GM12878 (cell line): ENCODE results near the gene CAPZB. TPM values are rescaled to one million over a fixed set of nuclear protein-coding genes. Genes with fewer than 3 reads are reported as not detected.

ENCODE experiments used
- ATAC-seq: fragments of 200-7000 bp; cut with Tn5 transposase; 3 replicates; pipeline ENCODE4 v1.9.1; 2020; ENCODE audit warnings: mild to moderate bottlenecking, moderate library complexity
- BruUV-seq: library from RNA; stranded (reverse); fragments of 400-500 nt; replicated peaks from 2 replicates; lab custom pipeline; 2021; lab: Mats Ljungman, UMichigan
- CTCF ChIA-PET: fragments of 300-600 bp; sonication (Branson Sonifier 250); formaldehyde crosslinking; extraction: SDS; loops from one replicate; lab custom pipeline; 2021; ENCODE audit warnings: inconsistent platforms; lab: Yijun Ruan, JAX
- POLR2A ChIA-PET: fragments of 350-600 bp; formaldehyde crosslinking; extraction: SDS; loops from one replicate; lab custom pipeline; 2021; ENCODE audit warnings: inconsistent platforms; lab: Charles Lee
- RAD21 ChIA-PET: fragments of 300-600 bp; sonication (Branson Sonifier 250); formaldehyde crosslinking; loops from one replicate; lab custom pipeline; 2023; ENCODE audit warnings: antibody characterized with exemption; ENCODE audit not compliant: unreplicated experiment; lab: Charles Lee
- SMC1A ChIA-PET: fragments of 300-600 bp; sonication (Branson Sonifier 250); formaldehyde crosslinking; loops from one replicate; lab custom pipeline; 2023; ENCODE audit not compliant: unreplicated experiment, uncharacterized antibody; lab: Charles Lee
- DNase-seq: peaks from one replicate; pipeline ENCODE4 v3.0.0-alpha.2; 2011; ENCODE audit warnings: low read depth, low spot score
- FAIRE-seq: peaks from 3 replicates; lab custom pipeline; 2011; peaks lifted over from hg19 to GRCh38; lab: Jason Lieb, UNC
- H2AFZ ChIP-seq: 2 replicates; pipeline ENCODE4 v1.6.0; 2011; ENCODE audit warnings: low read depth, low read length, control low read depth; ENCODE audit not compliant: control insufficient read depth
- H3K27ac ChIP-seq: 2 replicates; pipeline ENCODE4 v1.5.1; 2011; ENCODE audit warnings: control low read depth; ENCODE audit not compliant: control insufficient read depth, insufficient read depth
- H3K27me3 ChIP-seq, 2 experiments: replicated peaks in 1 of 2; 2 replicates each; pipeline versions ENCODE4 v1.6.0 to v1.6.1; 2011; ENCODE audit warnings: low read length in 1 of 2; ENCODE audit not compliant: control insufficient read depth in 2 of 2, insufficient read depth in 2 of 2
- H3K36me3 ChIP-seq, 2 experiments: 2 replicates each; pipeline ENCODE4 v1.5.1; 2011; ENCODE audit warnings: low read length in 1 of 2; ENCODE audit not compliant: control insufficient read depth in 2 of 2, insufficient read depth in 2 of 2
- H3K4me1 ChIP-seq: 2 replicates; pipeline ENCODE4 v1.6.1; 2011; ENCODE audit warnings: mild to moderate bottlenecking, low read length, moderate library complexity, mixed read lengths; ENCODE audit not compliant: control insufficient read depth, insufficient read depth
- H3K4me2 ChIP-seq: 2 replicates; pipeline ENCODE4 v1.6.0; 2011; ENCODE audit warnings: control low read depth; ENCODE audit not compliant: control insufficient read depth, insufficient read depth
- H3K4me3 ChIP-seq: fragments of 200-600 bp; sonication (generic); 2 replicates; pipeline ENCODE4 v1.5.1; 2016
- H3K79me2 ChIP-seq: 2 replicates; pipeline ENCODE4 v1.6.0; 2011; ENCODE audit warnings: low read length; ENCODE audit not compliant: control insufficient read depth, insufficient read depth
- H3K9ac ChIP-seq: 2 replicates; pipeline ENCODE4 v1.8.0; 2011; ENCODE audit warnings: low read length, control low read depth, mixed read lengths; ENCODE audit not compliant: control insufficient read depth, insufficient read depth
- H3K9me3 ChIP-seq: replicated peaks from 3 replicates; pipeline ENCODE4 v1.5.1; 2011; ENCODE audit warnings: mild to moderate bottlenecking, low read length; ENCODE audit not compliant: control insufficient read depth, insufficient read depth
- H4K20me1 ChIP-seq: 2 replicates; pipeline ENCODE4 v1.6.0; 2011; ENCODE audit not compliant: control insufficient read depth, insufficient read depth
- CBX5 ChIP-seq: sonication (generic); IDR thresholded peaks from 2 replicates; pipeline ENCODE4 v1.6.1; 2016; ENCODE audit warnings: low read depth, moderate library complexity, mild to moderate bottlenecking, inconsistent platforms
- NFYB ChIP-seq: IDR thresholded peaks from 2 replicates; pipeline ENCODE4 v1.6.1; 2011; ENCODE audit warnings: low read depth, mild to moderate bottlenecking, low read length, improper control_type of control experiment, moderate library complexity; ENCODE audit not compliant: insufficient read depth
- WGBS: methylation state at CpG from one replicate; pipeline ENCODE4 v1.1.6; 2016; ENCODE audit warnings: low lambda C conversion rate; ENCODE audit not compliant: insufficient replicate concordance, insufficient coverage; ENCODE audit errors: missing lambda C conversion rate; 5-methylcytosine and 5-hydroxymethylcytosine counted together
- in situ Hi-C: fragments of 300-500 bp; cut with MboI; formaldehyde crosslinking; loops from 9 replicates; pipeline ENCODE4 v1.14.3; 2018; ENCODE audit warnings: mixed read lengths
- intact Hi-C: fragments of 100-400 bp; cut with micrococcal nuclease; formaldehyde crosslinking; loops from one replicate; pipeline ENCODE4 v1.14.2; 2022; ENCODE audit not compliant: unreplicated experiment
- polyA plus RNA-seq, 11 experiments: library from polyadenylated mRNA; depleted of rRNA in 4 of 11; unstranded in 6 of 11; stranded (reverse) in 5 of 11; fragments of >200 nt; fragmentation: Nextera tagmentation in 4 of 11; fragmentation: Illumina TruSeq in 1 of 11; extraction: Ambion mirVana in 4 of 11; extraction: Trizol in 1 of 11; gene quantifications; 1 replicate in 1 of 11; 2 replicates in 10 of 11; pipeline versions ENCODE4 v1.2.1 to v1.2.3, GENCODE V29; 2011 to 2016; ENCODE audit warnings: inconsistent platforms in 2 of 11, missing spikeins in 2 of 11, low read depth in 1 of 11
- total RNA-seq, 4 experiments: library from RNA; depleted of rRNA in 3 of 4; stranded (reverse); fragments of >200 nt in 3 of 4; fragmentation: Illumina TruSeq in 1 of 4; extraction: Trizol in 1 of 4; gene quantifications; 2 replicates each; pipeline versions ENCODE4 v1.2.1 to v1.2.3, GENCODE V29; 2013 to 2021
- TF ChIP-seq, protein P1 (sequence below): fragments of 450-650 bp; IDR thresholded peaks from 2 replicates; pipeline ENCODE4 v1.6.1; 2018; ENCODE audit warnings: borderline replicate concordance, mild to moderate bottlenecking; ENCODE audit not compliant: partially characterized antibody

CAPZB gene
- total and polyA plus RNA-seq, 10 of the 15 experiments (the other 5 are each of a cell fraction or from before 2014, with no cell fraction given) = 104 to 454 (median 213) TPM

DNA sequence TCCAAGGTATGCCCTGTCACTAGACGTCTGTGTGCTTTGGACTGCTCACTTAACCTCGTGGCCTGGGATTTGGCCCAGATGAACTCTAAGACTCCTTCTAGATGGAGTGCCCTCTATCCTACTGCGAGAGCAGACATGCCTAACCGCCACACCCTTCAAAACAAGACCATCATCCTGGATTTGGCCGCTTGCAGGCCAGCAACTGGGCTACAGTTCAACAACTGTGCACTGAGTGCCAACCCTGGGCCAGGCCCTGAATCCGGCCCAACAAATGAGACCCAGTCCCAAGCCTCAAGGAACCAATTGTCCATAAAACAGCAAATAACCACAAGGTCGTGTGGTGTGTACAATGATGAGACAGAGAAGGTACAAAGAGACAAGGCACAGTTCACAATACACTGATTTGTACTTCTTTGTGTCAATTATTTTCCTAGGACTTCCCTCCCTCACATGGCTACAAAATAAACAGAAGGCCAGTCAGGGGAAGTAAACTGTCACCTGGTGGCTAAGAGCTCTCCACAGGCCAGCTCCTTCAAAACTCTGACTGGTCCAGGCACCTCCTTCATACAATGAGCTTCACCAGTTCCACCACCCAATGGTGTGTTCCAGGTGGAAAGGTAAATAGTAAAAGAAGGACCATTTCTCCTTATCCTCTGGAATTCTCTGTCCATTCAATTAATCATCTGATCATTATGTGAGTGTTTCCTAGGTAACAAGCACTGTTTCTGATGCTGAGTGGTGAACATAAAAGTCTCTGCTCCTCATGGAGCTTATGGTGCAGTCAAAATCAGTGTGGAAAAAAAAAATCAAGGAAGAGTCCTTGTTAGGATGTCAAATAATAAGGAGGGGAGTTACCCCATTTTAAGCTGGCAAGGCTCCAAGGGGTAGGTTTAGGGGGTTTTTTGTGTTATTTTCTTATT lies 60.4 kb downstream of the CAPZB start:
- ATAC-seq (no peak), DNase-seq (no peak)
- CTCF ChIA-PET = interaction anchor here (0.7 kb wide), 2 partner anchors 150 to 157 kb away, joined by 3 read pairs; no protein-coding TSS in a partner anchor
- peaks cover 4 to 12% of the 10 kb centered on the region in 2 experiments; a peak in 3 of 4 replicates for H3K36me3 ChIP-seq
- BruUV-seq = no TSS peak
- TF ChIP-seq CBX5 (no peak), NFYB (no peak)
- TF ChIP-seq, protein P1, sequence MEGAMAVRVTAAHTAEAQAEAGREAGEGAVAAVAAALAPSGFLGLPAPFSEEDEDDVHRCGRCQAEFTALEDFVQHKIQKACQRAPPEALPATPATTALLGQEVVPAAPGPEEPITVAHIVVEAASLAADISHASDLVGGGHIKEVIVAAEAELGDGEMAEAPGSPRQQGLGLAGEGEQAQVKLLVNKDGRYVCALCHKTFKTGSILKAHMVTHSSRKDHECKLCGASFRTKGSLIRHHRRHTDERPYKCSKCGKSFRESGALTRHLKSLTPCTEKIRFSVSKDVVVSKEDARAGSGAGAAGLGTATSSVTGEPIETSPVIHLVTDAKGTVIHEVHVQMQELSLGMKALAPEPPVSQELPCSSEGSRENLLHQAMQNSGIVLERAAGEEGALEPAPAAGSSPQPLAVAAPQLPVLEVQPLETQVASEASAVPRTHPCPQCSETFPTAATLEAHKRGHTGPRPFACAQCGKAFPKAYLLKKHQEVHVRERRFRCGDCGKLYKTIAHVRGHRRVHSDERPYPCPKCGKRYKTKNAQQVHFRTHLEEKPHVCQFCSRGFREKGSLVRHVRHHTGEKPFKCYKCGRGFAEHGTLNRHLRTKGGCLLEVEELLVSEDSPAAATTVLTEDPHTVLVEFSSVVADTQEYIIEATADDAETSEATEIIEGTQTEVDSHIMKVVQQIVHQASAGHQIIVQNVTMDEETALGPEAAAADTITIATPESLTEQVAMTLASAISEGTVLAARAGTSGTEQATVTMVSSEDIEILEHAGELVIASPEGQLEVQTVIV = no peak
- TF ChIP-seq, all 136 proteins: peak for 0
- POLR2A ChIA-PET = interaction anchor here (0.5 kb wide), 1 partner anchor 462 kb away, joined by 3 read pairs; no protein-coding TSS in a partner anchor
- intact Hi-C loops (no loop called here), in situ Hi-C loops (no loop called here)
- no peak for FAIRE-seq
- Histone ChIP-seq H3K4me3 (no peak overlapping the region), H4K20me1 (peaks cover 14% of the 10 kb centered on the region), H3K27me3 (no peaks in the 10 kb centered on the region), H3K9ac (no peak overlapping the region), H3K4me1 (no peaks in the 10 kb centered on the region), H3K4me2 (no peak overlapping the region), H3K9me3 (no peaks in the 10 kb centered on the region), H3K79me2 (peaks cover 75% of the 10 kb centered on the region), H3K27ac (no peak overlapping the region), H2AFZ (no peak overlapping the region)
- SMC1A ChIA-PET = no interaction called here
- WGBS = 83% methylated on average over 7 of the region's 7 CpGs
- RAD21 ChIA-PET = no interaction called here
